Caki2 (cell line): ENCODE measurements around the gene HMCN2. TPM values are rescaled to one million over a fixed set of nuclear protein-coding genes. Genes with fewer than 3 reads are reported as not detected.

ENCODE experiments used
- DNase-seq: peaks from one replicate; pipeline ENCODE4 v3.0.0-alpha.2; 2015; ENCODE audit warnings: low read depth
- in situ Hi-C: cut with HindIII; loops from 2 replicates; pipeline ENCODE4 v1.10.0; 2016; ENCODE audit warnings: low sequenced_read_pairs, low pct_unique_long_range_greater_than_20kb, mixed read lengths
- total RNA-seq: library from RNA; depleted of rRNA; stranded (reverse); fragments of >200 nt; shearing (Covaris generic); gene quantifications from 2 replicates; pipeline ENCODE4 v1.2.3, GENCODE V29; 2014; ENCODE audit warnings: low replicate concordance

HMCN2 gene
- total RNA-seq, 1 experiment from 2014 or later: not detected

DNA sequence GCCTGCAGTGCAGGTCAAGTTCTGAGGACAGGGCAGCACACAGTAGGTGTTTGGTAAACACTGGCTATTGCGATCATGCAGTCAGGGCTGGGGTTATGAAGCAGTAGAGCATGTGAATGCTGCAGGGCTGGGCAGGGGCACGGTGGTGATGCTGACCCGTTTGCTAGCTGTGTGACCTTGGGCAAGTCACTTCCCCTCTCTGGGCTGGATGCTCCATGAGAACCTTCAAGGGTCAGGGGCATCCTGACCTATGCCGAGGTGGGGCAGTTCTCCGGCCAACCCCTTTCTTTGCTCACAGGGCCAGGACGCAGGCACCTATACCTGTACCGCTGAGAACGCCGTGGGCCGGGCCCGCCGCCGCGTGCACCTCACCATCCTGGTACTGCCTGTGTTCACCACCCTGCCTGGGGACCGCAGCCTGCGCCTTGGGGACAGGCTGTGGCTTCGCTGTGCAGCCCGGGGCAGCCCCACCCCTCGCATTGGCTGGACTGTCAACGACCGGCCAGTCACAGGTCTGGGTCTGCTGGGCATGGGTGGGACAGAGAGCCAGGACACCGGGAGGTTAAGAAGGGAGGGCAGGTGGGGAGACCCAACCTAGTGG, 140.2 kb downstream of the HMCN2 start:
- no peak for DNase-seq
- in situ Hi-C loops: no loop called here

DNA sequence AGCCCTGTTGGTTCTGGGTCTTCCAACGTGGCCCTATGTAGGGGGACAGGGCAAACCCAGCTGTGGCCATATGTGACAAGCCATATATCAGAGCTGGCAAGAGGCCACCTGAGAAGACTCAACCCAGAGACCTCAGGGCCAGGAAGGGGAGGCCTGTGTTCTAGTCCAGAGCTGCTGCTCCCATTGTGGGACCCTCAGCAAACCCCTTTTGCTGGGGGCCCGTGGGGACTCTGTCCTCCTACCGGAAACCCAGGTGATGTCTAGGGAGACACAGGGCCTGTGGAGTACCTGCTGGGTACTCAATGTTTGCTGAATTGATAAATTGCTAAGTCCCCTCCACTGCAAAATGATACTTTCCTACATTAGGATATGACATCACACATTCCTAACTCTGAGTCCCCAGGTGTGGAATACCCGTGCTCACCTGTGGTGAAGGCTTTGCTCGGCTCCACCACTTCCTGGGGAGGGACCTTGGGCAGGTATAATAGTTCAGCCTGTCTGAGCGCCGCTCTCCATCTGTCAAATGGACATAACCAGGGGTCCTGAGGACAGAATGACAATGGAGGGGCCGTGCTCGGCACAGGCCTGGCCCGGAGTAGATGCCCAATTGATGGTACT, 140.8 kb downstream of the HMCN2 start:
- in situ Hi-C loops: no loop called here
- DNase-seq: no peak

DNA sequence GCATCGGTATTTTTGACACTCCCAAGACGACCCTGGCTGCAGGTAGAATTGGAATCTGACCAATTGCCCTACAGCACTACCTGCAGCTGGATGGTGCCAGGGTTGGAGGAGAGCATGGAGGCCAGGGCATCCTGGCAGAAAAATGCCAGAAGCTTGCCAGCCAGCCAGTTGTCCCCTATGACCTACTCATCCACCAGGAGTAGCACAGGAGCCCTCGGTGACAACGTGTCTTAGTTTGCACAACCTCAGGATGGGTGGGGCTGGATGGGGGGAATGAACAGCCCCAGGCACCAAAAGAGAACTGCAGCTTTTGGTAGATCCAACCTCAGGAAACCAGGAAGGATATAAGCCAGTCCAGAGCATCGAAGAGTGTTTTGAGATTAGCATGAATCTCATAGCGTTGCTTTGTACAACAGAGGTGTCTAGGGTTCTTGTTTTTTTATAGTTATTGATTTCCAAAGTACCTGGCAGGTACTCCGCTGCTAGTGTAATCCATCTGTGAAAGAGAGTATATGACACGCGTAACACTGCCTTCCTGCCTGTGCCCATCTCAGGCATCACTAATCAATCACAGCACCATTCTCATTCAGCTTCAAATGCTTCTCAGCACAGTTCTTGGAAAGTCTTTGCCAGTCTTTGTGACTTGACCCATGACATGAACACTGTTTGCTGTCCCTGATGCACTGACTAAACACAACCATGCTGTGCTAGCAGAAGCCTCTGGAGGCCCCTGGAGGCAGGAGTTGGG, 142.5 kb downstream of the HMCN2 start:
- no peak for DNase-seq
- in situ Hi-C loops: no loop called here

DNA sequence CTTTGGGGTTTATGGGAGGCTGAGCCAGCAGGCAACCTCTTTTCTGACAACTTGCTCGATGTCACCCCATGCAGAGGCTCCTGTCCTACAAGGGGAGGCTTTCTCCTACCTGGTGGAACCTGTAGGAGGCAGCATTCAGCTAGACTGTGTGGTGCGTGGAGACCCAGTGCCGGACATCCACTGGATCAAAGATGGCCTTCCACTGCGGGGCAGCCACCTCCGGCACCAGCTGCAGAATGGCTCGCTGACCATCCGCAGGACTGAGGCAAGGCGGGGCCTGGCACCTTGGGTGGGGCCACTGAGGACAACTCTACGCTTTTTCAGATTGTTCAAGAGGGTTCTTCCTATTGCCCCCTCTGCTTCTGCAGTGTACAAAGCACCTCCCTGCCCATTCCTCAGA, 143.1 kb downstream of the HMCN2 start:
- no peak for DNase-seq
- in situ Hi-C loops: no loop called here

DNA sequence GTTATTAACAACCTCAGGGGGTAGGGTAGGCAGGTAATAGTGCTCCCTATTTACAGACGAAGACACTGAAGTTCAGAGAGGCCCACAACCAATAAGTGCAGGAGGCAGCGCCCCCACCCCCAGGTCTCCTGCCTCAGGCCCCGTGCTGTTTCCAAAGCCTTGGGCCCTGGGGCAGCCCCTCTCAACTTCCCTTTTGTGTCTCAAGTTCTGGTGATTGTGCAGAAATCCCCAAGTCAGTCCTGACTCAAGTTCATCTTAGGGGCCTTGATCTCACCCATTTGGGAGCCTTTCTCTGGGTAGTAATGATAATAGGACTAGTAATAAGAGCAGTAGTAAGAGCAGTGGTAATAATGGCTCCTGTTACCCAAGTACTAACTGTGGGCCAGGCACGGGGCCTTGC, 143.7 kb downstream of the HMCN2 start:
- in situ Hi-C loops: no loop called here
- DNase-seq: no peak

DNA sequence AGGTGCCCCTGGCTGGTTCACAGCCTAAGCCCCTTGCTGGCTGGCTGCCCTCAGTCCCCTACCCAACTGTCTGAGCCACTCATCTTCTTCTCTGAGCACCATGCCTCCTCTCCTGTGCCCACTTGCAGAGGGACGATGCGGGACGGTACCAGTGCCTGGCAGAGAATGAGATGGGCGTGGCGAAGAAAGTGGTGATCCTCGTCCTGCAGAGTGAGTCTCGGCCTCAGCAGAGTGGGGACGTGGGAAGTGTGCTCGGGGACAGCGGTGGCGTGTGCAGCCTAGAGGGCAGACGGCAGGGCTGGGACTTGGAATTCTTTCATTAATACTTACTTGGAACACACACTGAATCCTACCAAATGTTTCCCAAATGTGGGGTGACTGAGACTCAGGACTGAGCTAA, 144.9 kb downstream of the HMCN2 start:
- DNase-seq: no peak
- in situ Hi-C loops: no loop called here

DNA sequence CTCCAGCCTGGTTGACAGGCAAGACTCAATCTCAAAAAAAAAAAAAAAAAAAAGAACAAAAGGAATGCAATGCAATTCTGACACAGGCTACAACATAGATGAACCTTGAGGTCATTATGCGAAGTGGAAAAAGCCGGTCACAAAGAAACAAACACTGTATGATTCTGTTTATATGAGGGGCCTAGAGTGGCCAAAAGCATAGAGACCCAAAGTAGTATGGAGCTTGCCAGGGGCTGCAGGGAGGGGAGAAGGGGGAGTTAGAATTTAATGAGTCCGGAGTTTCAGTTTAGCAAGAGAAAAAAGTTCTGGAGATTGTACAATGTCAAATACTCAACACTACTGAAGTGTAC, 146.0 kb downstream of the HMCN2 start:
- in situ Hi-C loops: no loop called here
- no peak for DNase-seq

DNA sequence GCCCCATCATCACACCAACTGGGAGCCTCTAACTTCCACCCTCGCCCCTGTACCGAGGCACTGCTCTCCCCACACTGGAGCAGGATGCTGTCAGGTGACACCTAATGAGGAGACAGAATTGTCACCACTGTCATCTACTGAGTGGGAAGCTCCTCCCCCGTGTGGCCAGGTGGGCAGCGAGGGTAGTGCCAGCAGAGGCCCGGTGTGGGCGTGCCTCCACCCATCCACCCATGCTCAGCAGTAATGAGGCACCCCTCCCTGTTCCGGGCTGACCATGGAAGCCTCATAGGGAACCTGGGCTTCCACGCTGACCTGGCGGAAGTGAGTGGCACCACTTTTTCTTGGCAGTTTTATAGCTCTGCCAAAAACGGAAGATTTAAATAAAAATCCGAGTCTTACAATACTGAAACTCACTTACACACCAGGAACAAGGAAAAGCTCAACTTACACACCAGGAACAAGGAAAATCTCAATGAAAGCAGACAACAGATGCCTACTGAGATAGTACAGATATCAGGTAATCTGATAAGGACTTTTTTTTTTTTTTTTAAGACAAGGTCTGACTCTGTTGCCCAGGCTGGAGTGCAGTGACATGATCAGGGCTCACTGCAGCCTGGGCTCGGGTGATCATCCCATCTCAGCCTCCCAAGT, 148.6 kb downstream of the HMCN2 start:
- in situ Hi-C loops: no loop called here
- DNase-seq: no peak

DNA sequence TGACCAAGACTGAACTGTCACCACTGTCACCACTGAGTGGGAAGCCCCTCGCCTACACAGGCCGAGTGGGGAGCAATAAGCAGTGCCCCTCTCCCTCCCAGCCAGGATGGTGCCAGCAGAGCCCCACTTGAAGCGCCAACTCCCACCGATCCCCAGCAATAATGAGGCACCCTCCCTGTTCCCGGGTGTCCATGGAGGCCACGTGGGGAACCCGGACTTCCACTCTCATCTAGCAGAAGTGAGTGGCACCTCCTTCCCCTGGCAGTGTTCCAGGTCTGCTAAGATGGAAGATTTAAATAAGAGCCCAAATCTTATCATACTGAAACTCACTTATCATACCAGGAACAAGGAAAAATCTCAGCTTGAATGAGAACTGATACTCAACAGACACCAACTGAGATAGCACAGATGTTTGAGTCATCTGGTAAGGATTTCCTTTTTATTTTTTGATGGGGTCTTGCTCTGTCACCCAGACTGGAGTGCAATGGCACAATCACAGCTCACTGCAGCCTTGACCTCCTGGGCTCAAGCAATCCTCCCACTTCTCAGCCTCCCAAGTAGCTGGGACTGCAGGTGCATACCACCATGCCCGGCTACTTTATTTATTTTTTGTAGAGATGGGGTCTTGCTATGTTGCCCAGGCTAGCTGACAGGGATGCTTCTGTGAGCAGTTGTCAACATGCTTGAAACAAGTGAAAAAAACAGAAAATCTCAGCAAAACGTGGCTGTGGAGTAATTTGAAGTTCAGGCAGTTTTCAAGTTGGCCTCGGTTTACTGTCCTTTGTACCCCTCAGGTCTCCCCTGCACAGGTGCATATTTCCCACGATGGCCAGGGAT, 149.6 kb downstream of the HMCN2 start:
- in situ Hi-C loops: no loop called here
- DNase-seq: no peak

DNA sequence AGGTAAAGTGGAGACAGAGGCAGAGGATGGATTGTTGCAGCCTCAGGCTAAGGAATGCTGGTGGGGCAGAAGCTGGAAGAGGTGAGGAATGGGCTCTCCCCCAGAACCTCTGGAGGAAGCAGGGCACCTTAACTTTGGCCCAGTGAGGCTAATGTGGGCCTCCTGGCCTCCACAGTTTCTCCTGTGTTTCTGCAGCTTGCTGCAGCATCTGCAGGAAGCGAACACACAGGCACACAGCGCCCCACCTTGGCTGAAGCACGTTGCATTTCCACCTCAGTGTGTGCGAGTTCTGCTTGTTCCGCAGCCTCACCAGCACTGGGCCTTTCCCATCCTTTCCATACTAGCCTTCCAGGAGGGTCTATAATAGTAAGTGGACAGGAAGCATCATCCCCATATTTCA, 152.0 kb downstream of the HMCN2 start:
- in situ Hi-C loops: no loop called here
- no peak for DNase-seq

DNA sequence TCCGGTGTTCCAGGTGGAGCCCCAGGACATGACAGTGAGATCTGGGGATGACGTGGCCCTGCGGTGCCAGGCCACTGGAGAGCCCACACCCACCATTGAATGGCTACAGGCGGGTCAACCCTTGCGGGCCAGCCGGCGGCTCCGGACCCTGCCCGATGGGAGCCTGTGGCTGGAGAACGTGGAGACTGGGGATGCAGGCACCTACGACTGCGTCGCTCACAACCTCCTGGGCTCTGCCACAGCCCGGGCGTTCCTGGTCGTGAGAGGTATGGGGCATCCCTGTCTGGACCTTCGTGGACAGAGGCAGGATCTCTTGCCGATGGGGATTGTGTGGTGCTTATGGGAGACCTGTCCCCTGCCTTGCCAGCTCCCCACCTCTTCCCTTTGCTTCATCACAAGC, 153.2 kb downstream of the HMCN2 start:
- in situ Hi-C loops: no loop called here
- DNase-seq: no peak

DNA sequence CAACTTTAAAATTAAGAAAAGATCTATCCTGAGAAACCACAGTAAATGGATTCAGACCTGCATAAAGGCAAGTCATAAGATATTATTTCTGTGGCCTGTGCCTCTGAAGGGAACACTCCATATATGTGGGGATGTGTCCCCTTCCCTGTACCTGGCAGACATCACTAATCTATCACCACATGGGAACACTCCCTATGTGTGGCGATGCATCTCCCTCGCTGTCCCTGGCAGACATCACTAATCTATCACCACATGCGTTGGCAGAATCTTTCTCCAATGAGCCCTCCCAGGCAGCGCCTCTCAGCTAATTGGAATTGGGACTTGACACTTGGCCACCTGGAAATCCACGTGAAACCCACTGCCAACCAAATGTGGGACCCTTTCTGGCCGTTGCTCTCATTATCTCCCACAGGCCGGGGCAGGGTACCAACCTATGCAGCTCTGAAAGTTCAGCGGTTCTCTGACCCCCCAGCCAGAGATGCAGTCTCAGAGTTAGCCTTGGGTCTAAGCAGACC, 154.0 kb downstream of the HMCN2 start:
- in situ Hi-C loops: no loop called here
- DNase-seq: no peak

DNA sequence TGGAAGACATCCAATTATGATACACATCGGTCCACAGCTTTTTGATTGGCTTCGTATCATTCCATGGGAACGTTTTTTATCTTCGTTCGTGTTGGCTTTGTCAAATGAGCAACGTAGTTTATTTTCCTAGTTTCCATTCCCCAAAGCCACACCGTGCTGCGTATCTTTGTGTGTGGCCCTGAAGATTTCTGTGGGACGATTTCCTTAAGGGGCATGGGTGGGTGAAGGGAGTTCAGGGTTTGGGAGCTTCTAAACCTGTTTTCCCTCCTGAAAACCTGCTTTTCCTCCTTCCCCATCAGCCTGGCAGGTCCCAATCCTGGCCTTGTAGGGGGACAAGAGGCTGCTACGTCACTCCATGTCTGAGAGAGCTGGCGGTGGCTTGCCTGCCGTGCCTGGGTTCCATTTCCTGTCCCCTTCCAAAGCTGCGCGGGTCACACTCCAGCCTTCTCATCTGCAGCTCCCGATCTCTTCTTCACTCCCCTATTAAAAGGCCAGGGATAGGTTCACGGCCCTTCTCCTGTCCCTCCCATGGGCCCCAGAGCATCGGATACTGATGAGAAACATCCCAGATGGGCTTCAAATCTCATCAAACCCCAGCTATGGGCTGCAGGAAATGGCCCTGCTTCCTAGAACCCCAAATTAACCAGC, 155.7 kb downstream of the HMCN2 start:
- in situ Hi-C loops: no loop called here

DNA sequence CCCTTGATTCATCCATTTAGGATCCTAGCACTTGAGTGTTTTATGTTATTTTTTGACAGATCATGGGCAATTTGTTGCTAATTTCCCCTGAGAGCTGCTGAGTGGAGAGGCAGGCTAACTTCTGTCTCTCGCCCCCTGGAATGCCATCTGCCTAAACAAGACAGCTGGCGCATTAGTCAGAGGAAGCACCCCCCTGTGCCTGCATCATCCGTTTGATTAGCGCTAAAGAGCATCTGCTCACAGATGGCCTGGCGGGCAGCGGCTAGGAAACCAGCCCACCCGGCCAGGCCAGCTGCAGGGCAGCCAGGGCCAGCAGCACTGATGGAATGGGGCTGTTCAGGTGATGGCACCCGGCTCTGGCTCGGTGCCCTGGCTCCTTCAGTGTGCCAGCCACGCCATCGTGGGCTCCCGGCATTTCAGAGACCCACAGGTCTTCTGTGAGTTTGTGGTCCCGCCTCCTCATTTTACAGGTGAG, 156.3 kb downstream of the HMCN2 start:
- in situ Hi-C loops: no loop called here
- no peak for DNase-seq

More for the DNA sequence above, 155.7 kb downstream of the HMCN2 start:
- no peak for DNase-seq

DNA sequence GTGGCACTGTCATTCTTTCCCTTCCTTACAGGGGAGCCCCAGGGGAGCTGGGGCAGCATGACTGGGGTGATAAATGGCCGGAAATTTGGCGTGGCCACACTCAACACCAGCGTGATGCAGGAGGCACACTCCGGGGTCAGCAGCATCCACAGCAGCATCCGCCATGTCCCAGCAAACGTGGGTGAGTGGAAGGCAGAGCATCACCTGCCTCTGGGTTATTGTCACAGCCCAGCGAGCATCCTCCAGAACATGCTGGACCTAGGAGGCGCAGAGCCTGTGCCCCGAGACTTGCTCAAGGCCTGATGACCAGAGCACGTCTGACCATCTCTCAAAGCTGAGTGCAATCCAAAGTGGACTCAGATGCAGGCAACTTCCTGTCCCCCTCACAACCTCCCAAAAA, 157.0 kb downstream of the HMCN2 start:
- in situ Hi-C loops: no loop called here
- no peak for DNase-seq

DNA sequence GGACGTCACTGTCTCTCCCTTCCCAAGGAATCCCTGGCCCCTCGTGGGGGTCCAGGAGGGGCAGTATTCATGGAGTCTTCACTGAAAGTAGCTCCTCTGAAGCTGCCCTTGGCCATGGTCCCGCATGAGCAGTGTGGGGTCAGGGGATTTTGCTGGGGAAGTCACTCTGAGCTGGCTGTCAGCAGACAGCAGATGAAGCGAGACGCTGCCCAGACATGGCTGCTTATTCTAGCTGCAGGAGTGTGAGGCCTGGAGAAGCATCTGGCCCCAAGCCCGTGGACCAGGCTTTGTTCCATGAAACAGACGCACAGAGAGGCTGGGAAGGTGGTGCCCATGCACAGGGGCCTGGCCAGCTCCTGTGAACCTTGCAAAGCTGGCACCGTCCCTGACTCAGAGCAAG, 157.7 kb downstream of the HMCN2 start:
- no peak for DNase-seq
- in situ Hi-C loops: no loop called here

DNA sequence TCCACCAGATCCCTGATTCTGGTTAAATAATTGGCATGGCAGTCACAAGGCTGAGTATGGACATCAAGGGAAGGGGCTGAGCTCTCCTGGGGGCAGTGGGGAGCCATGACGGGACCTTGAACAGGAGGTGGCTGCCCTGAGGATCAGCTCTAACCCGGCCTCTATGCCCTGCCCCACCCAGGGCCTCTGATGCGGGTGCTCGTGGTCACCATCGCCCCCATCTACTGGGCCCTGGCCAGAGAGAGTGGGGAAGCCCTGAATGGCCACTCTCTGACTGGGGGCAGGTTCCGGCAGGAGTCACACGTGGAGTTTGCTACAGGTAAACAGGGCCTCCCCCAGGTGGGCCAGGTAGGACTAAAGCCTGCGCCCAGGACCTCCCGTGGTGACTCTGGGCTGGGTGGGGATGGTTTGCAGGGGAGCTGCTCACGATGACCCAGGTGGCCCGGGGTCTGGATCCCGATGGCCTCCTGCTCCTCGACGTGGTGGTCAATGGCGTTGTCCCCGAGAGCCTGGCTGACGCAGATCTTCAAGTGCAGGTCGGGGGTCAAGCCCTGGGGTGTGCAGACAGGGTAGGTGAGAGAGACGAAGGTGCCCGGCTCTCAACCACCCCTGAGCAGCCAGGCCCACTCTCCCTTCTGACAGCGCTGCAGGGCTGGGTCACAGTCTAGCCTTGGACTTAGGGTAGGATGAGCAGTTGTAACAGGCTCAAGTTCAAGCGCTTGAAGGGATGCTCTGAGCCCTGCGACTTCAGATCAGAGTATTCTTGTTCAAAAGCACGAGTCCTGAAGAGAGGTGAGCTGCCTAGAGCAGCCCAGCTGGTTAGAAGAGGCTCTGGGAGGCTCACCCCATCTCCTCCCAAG, 159.3 kb downstream of the HMCN2 start:
- in situ Hi-C loops: no loop called here
- no peak for DNase-seq
